OCI-LY3 (cell line): ENCODE measurements around the gene TESK2.

Source experiments
- H2AFZ ChIP-seq: fragments of 200-600, 300-600 bp; shearing (Covaris generic); 2 replicates; pipeline ENCODE4 v1.6.0; 2014; ENCODE audit warnings: antibody characterized with exemption, low read depth, low read length
- H3K27ac ChIP-seq: fragments of 200-600, 300-600 bp; sonication (generic); 2 replicates; pipeline ENCODE4 v1.5.1; 2014; ENCODE audit warnings: mild to moderate bottlenecking, low read length, moderate library complexity, mixed read lengths
- H3K27me3 ChIP-seq: fragments of 200-600, 300-600 bp; sonication (generic); 2 replicates; pipeline ENCODE4 v1.6.1; 2014; ENCODE audit warnings: low read depth, low read length, mixed read lengths
- H3K36me3 ChIP-seq: fragments of 200-600, 300-600 bp; sonication (generic); replicated peaks from 2 replicates; pipeline ENCODE3; 2014; ENCODE audit warnings: low read depth, low read length, mixed read lengths
- H3K4me1 ChIP-seq: fragments of 300-600, 200-600 bp; sonication (generic); 2 replicates; pipeline ENCODE4 v1.6.1; 2014; ENCODE audit warnings: low read length, mixed read lengths
- H3K4me2 ChIP-seq: fragments of 200-600, 300-600 bp; sonication (generic); 2 replicates; pipeline ENCODE4 v1.6.1; 2014; ENCODE audit warnings: low read length, mixed read lengths
- H3K4me3 ChIP-seq: fragments of 300-600, 200-600 bp; sonication (generic); 2 replicates; pipeline ENCODE4 v1.5.1; 2014; ENCODE audit warnings: antibody characterized with exemption, mild to moderate bottlenecking, low read length, moderate library complexity
- H3K79me2 ChIP-seq: fragments of 300-600, 200-600 bp; shearing (Covaris generic); 2 replicates; pipeline ENCODE4 v1.6.1; 2014; ENCODE audit warnings: mild to moderate bottlenecking, low read length, mixed read lengths
- H3K9ac ChIP-seq: fragments of 300-600, 200-600 bp; shearing (Covaris generic); 2 replicates; pipeline ENCODE4 v1.6.0; 2014; ENCODE audit warnings: mild to moderate bottlenecking, low read length, moderate library complexity
- H3K9me3 ChIP-seq: fragments of 200-600, 300-600 bp; shearing (Covaris generic); 2 replicates; pipeline ENCODE4 v1.6.1; 2014; ENCODE audit warnings: low read length, mixed read lengths; ENCODE audit not compliant: insufficient read depth
- H4K20me1 ChIP-seq: fragments of 200-600, 300-600 bp; sonication (generic); 2 replicates; pipeline ENCODE4 v1.6.1; 2016; ENCODE audit warnings: low read length, mixed read lengths; ENCODE audit not compliant: insufficient read depth
- EZH2phosphoT487 ChIP-seq: fragments of 200-600 bp; shearing (Covaris generic); IDR thresholded peaks from 2 replicates; pipeline ENCODE4 v1.6.1; 2018; ENCODE audit warnings: antibody characterized with exemption, mixed run types, low read depth
- TF ChIP-seq, protein P1 (sequence below): fragments of 200-600, 300-600 bp; sonication (generic); IDR thresholded peaks from 2 replicates; pipeline ENCODE4 v1.5.1; 2014; ENCODE audit warnings: antibody characterized with exemption, low read length, low read depth

The TESK2 gene

DNA sequence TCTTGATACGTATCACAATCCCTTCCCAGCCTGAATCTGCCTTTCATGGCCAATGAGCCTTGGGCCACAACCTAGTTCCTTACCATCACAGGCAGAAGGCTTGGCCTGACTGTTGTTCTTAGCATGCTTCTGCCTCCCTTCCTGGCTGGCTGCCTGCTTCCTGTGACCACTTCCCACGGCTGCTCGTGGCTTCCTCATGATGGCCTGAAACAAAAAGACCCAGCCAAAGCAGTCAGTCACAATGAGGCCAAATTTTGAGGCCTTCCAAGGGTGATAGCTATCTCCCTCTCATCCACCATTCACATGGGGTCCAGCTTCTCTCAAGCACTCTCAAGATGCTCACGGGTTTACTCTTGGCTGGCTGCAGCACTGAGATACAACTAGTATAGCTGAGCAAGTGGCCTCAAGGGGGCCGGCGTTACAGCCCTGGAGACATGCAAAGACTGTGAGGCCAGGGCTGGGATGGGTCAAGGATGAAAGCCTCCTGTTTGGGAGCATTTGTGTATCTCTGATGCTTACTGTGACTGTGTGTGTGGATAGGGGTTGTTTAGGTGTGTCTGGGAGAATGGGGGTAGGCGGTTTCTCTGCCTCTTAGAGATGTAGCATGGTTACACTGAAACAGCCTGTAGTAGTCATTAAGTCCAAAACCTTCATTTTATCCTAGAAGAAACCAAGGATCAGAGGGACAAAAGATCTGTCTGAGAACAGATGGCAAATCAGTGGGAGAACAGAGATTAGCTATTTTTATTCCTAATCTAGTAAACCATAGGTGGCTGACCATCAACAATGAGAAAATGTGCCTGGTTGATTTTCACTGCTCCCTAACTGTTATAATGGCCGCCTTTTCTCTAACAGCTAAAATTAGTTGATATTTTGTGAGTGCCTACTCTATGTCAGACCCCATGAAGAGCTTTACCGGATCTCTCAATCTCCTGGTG lies 156.4 kb downstream of the TESK2 start:
- no peaks in the 10 kb centered on the region for H3K27me3 ChIP-seq
- H4K20me1 ChIP-seq = no peaks in the 10 kb centered on the region
- TF ChIP-seq, protein P1, sequence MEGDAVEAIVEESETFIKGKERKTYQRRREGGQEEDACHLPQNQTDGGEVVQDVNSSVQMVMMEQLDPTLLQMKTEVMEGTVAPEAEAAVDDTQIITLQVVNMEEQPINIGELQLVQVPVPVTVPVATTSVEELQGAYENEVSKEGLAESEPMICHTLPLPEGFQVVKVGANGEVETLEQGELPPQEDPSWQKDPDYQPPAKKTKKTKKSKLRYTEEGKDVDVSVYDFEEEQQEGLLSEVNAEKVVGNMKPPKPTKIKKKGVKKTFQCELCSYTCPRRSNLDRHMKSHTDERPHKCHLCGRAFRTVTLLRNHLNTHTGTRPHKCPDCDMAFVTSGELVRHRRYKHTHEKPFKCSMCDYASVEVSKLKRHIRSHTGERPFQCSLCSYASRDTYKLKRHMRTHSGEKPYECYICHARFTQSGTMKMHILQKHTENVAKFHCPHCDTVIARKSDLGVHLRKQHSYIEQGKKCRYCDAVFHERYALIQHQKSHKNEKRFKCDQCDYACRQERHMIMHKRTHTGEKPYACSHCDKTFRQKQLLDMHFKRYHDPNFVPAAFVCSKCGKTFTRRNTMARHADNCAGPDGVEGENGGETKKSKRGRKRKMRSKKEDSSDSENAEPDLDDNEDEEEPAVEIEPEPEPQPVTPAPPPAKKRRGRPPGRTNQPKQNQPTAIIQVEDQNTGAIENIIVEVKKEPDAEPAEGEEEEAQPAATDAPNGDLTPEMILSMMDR = no peak
- TF ChIP-seq EZH2phosphoT487 = no peak
- H3K4me3 ChIP-seq = no peak overlapping the region
- H3K9ac ChIP-seq = no peak overlapping the region
- no peak overlapping the region for H3K4me2 ChIP-seq
- H2AFZ ChIP-seq = no peak overlapping the region
- H3K79me2 ChIP-seq = peaks cover 10% of the 10 kb centered on the region
- H3K36me3 ChIP-seq = peaks cover 11% of the 10 kb centered on the region
- H3K27ac ChIP-seq = no peak overlapping the region
- peaks cover 3% of the 10 kb centered on the region; the same call in 1 of the 2 replicates for H3K4me1 ChIP-seq
- no peaks in the 10 kb centered on the region for H3K9me3 ChIP-seq

DNA sequence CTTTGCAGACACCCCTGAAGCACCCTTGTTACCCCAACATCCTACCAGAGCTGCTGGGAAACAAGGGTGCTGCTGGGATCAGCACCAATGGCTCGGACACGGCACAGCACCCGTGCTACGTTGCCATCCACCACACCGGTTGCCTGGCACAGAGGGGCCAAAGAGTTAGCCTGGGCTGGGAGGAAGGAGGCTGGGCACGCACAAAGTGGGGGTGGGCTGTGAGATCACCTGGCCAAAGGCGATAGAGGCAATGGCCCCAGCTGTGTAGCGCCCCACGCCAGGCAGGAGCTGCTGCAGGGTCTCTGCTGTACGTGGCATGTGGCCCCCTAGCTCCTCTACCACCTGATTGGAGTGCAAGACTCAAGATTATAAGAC lies 158.6 kb downstream of the TESK2 start:
- no peak overlapping the region for H3K27ac ChIP-seq
- no peak for TF ChIP-seq EZH2phosphoT487
- TF ChIP-seq, protein P1 = no peak
- no peaks in the 10 kb centered on the region for H3K9me3 ChIP-seq
- no peaks in the 10 kb centered on the region for H4K20me1 ChIP-seq
- H3K9ac ChIP-seq = no peak overlapping the region
- H3K79me2 ChIP-seq = no peaks in the 10 kb centered on the region
- no peak overlapping the region for H3K4me3 ChIP-seq
- H3K4me1 ChIP-seq = no peaks in the 10 kb centered on the region
- H2AFZ ChIP-seq = no peak overlapping the region
- peaks cover 2% of the 10 kb centered on the region for H3K36me3 ChIP-seq
- no peak overlapping the region for H3K4me2 ChIP-seq
- no peaks in the 10 kb centered on the region for H3K27me3 ChIP-seq

DNA sequence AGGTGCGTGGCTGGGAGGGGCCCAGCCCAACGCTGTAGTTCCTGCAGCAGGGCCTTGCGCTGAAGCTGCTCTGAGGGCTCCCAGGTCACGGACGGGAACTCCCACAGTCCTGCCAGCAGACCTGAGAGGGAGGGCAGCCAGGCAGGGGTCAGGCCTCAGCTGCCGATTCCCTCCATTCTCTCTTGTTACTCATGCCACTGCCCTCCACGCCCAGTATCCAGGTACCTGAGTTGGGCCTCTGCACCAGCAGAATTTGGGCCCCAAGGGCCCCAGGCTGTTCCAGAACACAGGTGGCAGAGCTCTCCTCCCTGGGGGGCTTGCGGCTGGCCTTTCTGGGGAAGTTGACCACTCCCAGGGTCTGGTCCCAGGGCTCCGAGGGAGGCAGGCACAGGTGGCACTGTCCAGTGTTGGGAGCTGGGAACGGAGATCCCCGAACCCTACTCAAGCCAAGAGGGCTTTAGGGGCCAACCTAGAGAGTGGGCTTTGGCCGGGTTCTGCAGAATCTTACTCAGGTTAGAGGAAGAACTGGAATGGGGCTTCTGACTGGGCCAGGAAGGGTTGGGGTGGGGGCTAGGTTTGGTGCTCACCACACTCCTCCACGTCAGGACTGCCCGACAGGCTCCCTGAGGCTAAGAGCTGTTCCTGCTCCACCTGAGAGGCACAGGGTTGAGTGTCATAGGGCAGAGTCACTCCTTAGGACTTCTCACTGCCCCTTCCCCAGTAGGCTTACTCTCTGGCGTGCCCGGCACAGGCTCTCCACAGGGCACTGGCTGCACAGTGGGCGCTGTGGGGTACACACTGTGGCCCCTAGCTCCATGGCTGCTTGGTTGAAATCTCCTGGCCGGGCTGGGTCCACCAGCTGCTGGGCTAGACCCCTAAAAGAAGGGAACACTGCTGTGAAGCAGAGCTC lies 159.3 kb downstream of the TESK2 start:
- Histone ChIP-seq H3K36me3 (peaks cover 2% of the 10 kb centered on the region), H2AFZ (no peak overlapping the region), H3K9ac (no peak overlapping the region), H4K20me1 (no peaks in the 10 kb centered on the region), H3K79me2 (no peaks in the 10 kb centered on the region), H3K9me3 (no peaks in the 10 kb centered on the region), H3K27me3 (no peaks in the 10 kb centered on the region), H3K4me2 (no peak overlapping the region), H3K4me3 (no peak overlapping the region), H3K4me1 (no peaks in the 10 kb centered on the region), H3K27ac (no peak overlapping the region)
- TF ChIP-seq, protein P1 = no peak
- TF ChIP-seq EZH2phosphoT487 = no peak

DNA sequence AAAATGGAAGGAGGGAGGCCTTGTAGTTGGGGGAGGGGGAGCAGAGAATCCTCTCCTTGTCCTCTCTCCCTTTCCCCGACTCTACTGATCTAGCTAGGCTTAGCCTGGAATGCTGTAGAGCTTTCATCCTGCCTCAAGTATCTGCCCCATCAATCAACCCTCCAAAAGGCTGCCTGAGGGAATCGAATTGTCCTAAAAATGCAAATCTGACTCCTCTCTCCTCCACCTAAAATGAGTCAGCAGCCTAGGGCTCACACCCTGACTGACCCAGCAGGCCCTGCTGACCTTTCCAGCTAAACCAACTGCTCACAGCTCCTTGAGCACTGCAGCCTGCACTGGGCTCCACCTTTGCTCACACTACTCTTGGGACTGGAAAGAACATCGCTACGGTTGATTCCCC lies 161.5 kb downstream of the TESK2 start:
- Histone ChIP-seq H4K20me1 (no peaks in the 10 kb centered on the region), H3K4me3 (no peak overlapping the region), H2AFZ (no peak overlapping the region), H3K27me3 (no peaks in the 10 kb centered on the region), H3K4me2 (no peak overlapping the region), H3K79me2 (no peaks in the 10 kb centered on the region), H3K36me3 (peaks cover under 1% of the 10 kb centered on the region), H3K9ac (no peak overlapping the region), H3K27ac (no peak overlapping the region), H3K4me1 (no peaks in the 10 kb centered on the region), H3K9me3 (no peaks in the 10 kb centered on the region)
- TF ChIP-seq, protein P1 = no peak
- no peak for TF ChIP-seq EZH2phosphoT487
